Measurements from ENCODE around the gene TSSK2.

TSSK2 gene

DNA sequence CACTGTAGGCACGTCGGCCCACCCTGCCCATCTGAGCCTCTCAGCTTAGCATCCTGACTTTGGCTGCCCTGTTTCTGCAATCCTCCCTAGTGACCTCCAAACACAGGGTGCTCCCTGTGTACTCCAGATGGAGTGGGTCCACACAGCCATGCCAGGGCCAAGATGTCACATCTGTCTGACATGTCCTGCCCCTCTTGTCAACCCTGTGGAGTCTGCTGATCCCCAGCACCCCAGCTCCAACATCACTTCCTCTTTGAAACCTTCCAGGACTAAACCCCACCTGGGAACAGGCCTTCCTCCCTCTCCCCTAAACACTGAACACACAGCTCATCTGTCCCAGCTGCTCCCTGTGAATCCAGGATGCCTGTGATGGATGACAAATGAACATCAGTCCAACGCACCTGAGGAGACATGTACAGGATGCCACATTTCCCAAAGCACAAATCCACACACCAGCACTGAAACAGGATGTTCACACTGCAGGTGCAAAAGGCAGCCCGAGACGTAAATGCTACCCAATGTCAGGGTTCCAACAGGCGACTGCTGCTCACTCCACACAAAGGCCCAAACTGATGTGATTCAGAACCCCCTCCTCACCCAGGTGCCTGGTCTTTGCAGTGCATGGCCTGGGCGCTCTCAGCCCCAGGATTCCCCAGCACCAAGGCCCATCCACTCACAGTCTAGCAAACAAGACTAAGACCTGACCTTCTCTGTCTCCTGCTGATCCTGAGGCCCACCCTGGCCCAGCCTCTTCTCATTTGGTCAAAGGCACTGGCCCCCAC lies 2.0 kb upstream of the TSSK2 start:
- DNase-seq (ENCODE audit: low read depth), result no peak
- H3K4me3 ChIP-seq (ENCODE audit: low read length), result no peak overlapping the region
- TF ChIP-seq, protein P1, sequence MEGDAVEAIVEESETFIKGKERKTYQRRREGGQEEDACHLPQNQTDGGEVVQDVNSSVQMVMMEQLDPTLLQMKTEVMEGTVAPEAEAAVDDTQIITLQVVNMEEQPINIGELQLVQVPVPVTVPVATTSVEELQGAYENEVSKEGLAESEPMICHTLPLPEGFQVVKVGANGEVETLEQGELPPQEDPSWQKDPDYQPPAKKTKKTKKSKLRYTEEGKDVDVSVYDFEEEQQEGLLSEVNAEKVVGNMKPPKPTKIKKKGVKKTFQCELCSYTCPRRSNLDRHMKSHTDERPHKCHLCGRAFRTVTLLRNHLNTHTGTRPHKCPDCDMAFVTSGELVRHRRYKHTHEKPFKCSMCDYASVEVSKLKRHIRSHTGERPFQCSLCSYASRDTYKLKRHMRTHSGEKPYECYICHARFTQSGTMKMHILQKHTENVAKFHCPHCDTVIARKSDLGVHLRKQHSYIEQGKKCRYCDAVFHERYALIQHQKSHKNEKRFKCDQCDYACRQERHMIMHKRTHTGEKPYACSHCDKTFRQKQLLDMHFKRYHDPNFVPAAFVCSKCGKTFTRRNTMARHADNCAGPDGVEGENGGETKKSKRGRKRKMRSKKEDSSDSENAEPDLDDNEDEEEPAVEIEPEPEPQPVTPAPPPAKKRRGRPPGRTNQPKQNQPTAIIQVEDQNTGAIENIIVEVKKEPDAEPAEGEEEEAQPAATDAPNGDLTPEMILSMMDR (IDR thresholded peaks at IDR 0.05; ENCODE audit: insufficient read depth, low read depth, low read length, missing control alignments), result no peak

- TF ChIP-seq, protein P1 (IDR thresholded peaks at IDR 0.05; ENCODE audit: insufficient read depth, low read depth, low read length, missing control alignments), result no peak
- DNase-seq (ENCODE audit: low read depth), result peak; percentile 94
- H3K4me3 ChIP-seq (ENCODE audit: low read length), result no peak overlapping the region
Measured at GRCh38 chr22:19129871-19130270, 1.2 kb upstream of the TSSK2 start.

DNA sequence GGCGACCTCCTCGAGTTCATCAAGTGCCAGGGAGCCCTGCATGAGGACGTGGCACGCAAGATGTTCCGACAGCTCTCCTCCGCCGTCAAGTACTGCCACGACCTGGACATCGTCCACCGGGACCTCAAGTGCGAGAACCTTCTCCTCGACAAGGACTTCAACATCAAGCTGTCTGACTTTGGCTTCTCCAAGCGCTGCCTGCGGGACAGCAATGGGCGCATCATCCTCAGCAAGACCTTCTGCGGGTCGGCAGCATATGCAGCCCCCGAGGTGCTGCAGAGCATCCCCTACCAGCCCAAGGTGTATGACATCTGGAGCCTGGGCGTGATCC lies 542 bp downstream of the TSSK2 start:
- TF ChIP-seq, protein P1 (IDR thresholded peaks at IDR 0.05; ENCODE audit: insufficient read depth, low read depth, low read length, missing control alignments), result no peak
- no peak overlapping the region for H3K4me3 ChIP-seq (ENCODE audit: low read length)
- DNase-seq (ENCODE audit: low read depth), result no peak

DNA sequence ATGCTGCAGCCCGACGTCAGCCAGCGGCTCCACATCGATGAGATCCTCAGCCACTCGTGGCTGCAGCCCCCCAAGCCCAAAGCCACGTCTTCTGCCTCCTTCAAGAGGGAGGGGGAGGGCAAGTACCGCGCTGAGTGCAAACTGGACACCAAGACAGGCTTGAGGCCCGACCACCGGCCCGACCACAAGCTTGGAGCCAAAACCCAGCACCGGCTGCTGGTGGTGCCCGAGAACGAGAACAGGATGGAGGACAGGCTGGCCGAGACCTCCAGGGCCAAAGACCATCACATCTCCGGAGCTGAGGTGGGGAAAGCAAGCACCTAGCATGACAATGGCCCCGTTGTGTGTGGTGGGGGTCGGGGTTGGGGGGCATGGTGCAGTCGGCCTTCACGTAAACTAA lies 1.0 kb downstream of the TSSK2 start:
- DNase-seq (ENCODE audit: low read depth), result no peak
- no peak overlapping the region for H3K4me3 ChIP-seq (ENCODE audit: low read length)
- TF ChIP-seq, protein P1 (IDR thresholded peaks at IDR 0.05; ENCODE audit: insufficient read depth, low read depth, low read length, missing control alignments), result no peak

GRCh38 chr22:19132693-19133400 lies 1.7 kb downstream of the TSSK2 start:
- TF ChIP-seq, protein P1 (IDR thresholded peaks at IDR 0.05; ENCODE audit: insufficient read depth, low read depth, low read length, missing control alignments), result no peak
- no peak for DNase-seq (ENCODE audit: low read depth)
- H3K4me3 ChIP-seq (ENCODE audit: low read length), result no peak overlapping the region

DNA sequence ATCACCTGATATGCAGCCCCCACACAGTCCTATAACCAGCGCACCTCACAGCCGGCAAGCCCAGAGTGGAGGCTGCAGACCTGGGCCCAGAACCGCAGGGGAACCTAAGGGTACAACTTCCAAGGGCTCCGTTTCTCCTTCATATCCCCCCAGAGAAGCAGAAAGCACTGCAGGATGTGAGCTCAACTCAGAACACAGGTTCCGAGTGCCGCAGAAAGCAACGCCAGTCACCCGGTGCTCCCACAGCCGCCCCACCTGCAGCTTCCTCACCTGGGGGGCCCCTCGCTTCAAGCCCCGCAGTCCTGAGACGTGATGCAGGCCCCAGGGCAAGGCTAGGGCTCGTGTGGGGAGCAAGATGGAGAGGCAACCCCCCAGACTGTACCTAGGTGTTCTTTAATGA lies 2.5 kb downstream of the TSSK2 start:
- no peak overlapping the region for H3K4me3 ChIP-seq (ENCODE audit: low read length)
- TF ChIP-seq, protein P1 (IDR thresholded peaks at IDR 0.05; ENCODE audit: insufficient read depth, low read depth, low read length, missing control alignments), result no peak
- DNase-seq (ENCODE audit: low read depth), result no peak
